AG08395 (cell line): ENCODE data around the gene TRIAP1.
A peak's percentile ranks its signal among the peaks of the same experiment; 100 is the strongest.
"Not testable (repeated sequence)": the region's sequence is repeated elsewhere in the genome, so short reads cannot be mapped to it uniquely, and the experiment has no call there.

Source experiments
- DNase-seq: peaks from one replicate; pipeline ENCODE4 v3.0.0; 2012; ENCODE audit warnings: mixed read lengths, low spot score

TRIAP1 gene

DNA sequence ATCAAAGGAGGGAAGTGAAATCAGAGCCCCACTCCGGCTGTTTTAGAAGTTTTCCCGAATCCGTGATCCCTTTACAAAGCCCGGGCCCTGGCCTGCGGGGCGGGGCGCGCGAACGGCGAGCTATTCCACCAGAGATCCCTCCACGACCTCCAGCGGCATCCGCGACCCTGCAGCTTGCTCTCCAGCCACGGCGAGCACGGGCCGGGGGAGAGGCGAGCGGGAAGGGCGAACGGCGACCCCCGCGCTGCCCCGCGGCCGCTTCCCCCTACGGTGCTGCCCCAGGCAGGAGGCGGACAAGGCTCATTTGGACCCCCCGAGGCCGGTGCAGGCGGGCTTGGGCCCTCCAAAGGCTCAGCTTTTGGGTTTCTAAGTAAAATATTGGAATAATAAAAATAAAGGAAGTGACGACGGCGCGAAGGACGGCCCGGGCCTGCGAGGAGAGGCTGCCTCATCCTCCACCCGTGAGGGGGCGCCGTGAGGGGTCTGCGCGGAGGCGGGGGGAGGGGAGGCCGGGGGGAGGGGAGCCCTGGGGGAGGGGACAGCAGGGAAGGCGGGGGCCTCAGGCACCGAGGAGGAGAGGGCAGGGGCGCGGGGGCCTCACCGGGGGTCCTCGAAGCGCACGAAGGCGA is 22.8 kb upstream of the TRIAP1 start:
- DNase-seq, result no peak

DNA sequence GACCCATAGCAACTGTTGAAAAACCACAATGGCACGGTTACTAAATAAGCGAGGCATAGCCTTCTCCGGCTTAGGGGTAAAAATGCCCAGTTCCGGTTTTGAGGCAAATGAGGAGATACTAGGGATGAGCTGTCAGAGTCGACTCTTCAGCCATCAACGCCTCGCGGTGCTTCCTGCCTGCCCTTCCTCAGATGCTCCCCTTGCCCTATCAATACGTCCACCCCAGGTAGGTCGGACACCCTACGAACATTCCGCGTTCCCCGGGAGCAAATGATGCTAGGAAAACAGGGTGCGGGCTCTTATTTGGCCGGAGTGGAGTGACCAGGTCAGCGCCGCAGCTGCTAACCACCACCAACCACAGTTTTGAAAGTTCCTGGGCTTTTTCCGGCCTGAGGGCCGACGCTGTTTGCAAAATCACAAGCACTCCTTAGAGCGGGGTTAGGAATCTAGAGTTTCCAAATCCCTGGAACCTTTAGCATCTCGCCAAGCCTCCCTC is 22.2 kb upstream of the TRIAP1 start:
- DNase-seq, result peak; percentile 50

DNA sequence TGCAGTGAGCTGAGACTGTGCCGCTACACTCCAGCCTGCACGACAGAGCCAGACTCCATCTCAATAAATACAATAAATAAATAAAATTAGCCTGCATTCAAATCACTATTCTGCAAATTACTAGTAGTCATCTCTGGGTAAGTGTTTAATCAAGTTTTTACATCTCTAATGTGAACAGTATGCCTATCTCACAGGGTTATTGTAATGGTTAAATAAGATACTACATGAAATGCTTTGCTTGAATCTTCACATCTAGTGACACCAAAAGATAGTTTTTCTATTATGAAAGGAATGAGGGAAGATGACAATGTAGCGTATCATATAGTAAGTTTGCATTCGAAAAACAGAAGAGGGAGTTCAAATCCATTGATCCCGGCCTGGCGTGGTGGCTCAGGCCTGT is 21.3 kb upstream of the TRIAP1 start:
- DNase-seq, result no peak

- DNase-seq, result no peak
Observed at GRCh38 chr12:120466560-120467315, 20.6 kb upstream of the TRIAP1 start.

- DNase-seq, result no peak
Observed at GRCh38 chr12:120465756-120466155, 19.6 kb upstream of the TRIAP1 start.

- no peak for DNase-seq
Observed at GRCh38 chr12:120463712-120464111, 17.5 kb upstream of the TRIAP1 start.

GRCh38 chr12:120462099-120462640 is 16.0 kb upstream of the TRIAP1 start:
- DNase-seq, result no peak

- DNase-seq, result no peak
Observed at GRCh38 chr12:120460157-120460556, 14.0 kb upstream of the TRIAP1 start.

- DNase-seq, result no peak
Observed at GRCh38 chr12:120457133-120457532, 10.9 kb upstream of the TRIAP1 start.

DNA sequence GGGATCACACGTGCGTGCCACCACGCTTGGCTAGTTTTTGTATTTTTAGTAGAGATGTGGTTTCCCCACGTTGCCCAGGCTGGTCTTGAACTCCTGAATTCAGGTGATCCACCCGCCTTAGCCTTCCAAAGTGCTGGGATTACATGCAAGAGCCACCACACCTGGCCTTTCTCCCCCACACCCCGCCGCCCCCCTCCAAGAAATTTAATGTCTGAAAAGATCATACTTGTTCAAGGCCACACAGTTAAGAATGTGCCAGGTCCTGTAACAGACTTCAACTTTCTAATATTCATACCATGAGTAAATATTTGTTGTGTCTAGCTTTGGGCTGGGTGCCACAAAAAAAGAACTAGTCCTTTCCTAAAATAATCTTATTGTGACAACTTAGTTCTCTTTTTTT is 9.1 kb upstream of the TRIAP1 start:
- DNase-seq, result no peak

DNA sequence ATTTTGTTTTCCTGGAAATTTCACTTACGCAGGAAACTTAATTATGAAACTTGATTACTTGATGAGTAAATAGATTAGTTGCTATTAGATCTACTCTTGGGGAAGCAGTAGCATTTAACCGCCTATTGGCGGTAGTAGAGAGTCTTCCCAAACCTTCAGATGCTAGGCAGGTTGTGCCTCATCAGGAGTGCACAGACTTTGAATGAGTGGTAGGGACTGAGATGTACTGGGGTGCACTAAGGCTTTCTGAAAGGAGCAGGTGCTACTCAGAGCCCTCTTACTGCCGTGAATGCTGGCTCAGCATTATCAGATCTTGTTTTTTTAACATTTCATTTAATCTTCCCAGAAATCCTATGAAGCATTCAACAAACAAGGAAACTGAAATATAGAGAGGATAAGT is 7.8 kb upstream of the TRIAP1 start:
- peak; percentile 51 for DNase-seq

DNA sequence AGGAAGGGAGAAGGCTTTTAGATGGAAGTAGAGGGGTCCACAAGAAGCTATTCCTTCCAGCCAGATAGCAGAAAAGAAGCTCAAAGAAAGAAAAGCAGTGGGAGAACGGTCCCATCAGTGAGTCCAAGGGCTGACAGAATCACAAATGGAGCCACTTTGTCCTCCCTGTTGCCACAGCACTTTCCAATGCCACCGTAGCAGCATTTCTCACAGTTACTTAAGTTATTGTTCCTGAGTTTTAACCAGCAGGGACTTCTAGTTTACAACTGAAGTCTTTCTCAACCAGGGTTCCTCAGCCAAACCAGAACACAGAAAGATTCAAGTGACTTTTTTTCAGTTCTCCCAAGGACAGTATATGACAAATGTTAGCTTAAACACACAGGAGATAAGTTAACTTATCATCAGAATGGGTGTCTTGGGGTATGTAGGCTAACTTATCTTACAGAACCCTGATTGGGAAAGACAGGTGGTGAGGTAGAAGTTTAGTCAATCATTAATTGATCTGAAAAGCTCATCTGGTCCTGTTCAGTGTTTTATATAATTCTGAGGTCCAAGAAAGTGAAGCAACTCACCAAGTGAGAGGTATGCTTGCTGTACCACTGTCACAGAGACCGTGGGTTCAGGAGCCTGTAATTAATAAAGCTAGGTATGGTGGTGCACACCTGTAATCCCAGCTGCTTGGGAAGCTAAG is 7.0 kb upstream of the TRIAP1 start:
- DNase-seq, result no peak

GRCh38 chr12:120452524-120452923 is 6.3 kb upstream of the TRIAP1 start:
- not testable (repeated sequence) for DNase-seq

DNA sequence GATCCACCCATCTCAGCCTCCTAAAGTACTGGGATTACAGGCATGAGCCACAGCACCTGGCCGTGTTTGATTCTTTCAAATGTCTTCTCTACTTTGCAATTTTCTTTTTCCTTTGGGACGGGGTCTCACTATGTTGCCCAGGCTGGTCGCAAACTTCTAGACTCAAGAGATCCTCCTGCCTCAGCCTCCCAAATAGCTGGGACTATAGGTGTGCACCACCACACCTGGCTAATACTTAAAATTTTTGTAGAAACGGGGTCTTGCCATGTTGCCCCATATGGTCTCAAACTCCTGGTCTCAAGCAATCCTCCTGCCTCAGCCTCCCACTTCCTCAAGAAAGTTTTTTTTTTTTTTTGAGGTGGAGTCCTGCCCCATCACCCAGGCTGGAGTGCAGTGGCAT is 1.8 kb upstream of the TRIAP1 start:
- DNase-seq, result no peak

DNA sequence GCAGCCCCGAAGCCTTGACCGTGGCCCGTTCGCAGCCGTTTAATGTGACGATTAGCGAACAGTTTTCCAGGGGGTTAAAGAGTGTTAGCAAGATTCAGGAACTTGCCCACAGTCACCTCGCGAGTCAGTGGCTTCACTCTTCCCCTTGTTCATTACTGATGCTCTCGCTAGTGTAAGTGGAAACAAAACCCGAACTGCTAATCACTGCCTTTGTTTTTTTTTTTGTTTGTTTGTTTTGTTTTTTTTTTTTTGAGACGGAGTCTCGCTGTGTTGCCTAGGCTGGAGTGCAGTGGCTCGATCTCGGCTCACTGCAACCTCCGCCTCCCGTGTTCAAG is 627 bp upstream of the TRIAP1 start:
- DNase-seq, result not testable (repeated sequence)

- DNase-seq, result no peak
Observed at GRCh38 chr12:120444676-120445075, 1.5 kb downstream of the TRIAP1 start.

DNA sequence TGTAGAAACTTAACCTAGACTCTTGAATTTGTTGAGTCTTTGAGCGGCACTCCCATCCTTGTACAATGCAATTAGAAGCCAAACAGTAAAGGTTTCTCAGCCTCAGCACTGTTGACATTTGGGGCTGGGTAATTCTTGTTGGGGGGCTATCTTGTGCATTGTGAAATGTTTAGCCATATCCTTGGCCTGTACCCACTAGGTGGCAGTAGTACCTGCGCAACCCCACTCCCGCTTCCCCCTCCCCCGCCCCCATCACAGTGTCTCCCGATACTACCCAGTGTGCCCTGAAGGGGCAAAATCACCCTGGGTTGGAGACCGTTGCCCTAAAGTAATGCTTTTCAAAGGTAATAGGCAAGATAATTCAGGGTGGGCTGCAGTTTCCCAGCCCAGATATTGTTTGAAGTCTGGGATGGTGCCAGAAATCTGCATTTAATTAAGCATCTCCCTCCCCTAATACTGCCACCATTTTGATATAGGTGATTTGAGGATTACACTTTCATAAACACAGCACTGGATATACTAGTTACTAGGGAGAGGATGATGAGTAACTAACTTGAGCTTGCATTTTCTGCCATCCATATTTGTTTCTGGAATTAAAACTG is 6.4 kb downstream of the TRIAP1 start:
- peak; percentile 65 for DNase-seq

DNA sequence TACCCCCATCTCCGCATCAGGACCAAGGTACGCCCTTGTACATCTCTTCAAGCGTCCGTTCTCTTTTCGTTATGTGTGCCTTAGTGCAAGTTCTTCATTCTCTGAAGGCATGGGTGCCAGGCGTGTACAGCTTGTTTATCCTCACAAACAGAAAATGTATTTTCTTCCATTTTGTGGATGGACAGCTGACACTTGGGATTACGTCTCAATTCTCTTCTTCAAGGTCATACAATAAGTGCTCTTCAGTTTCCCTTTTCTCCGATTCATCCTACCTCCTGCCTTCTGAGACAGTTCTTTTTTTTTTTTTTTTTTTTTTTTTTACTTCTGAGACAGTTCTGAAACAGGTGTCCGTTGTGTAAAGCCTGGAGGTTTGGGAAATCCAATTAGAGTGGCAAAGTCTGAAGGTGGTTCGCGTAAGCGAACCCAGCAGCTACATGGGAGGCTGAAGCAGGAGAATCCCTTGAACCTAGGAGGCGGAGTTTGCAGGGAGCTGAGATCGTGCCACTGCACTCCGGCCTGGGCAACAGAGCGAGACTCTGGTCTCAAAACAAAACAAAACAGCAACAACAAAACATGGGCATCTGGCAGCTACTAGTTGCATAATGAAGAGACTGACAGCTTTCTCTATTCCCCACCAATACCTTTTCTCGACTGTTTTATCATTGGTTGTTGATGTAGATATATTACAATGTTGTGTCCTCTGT is 7.5 kb downstream of the TRIAP1 start:
- no peak for DNase-seq

GRCh38 chr12:120437735-120438494 is 8.3 kb downstream of the TRIAP1 start, which contains the start of gene COX6A1:
Gene COX6A1 (plus strand): TSS chr12:120438113. CDS start chr12:120438127, 14 bp downstream.
- peak; percentile 99 for DNase-seq

GRCh38 chr12:120432772-120433525 is 13.2 kb downstream of the TRIAP1 start:
- DNase-seq, result no peak
